ENCODE results near the gene GCFC2.

The GCFC2 gene

GRCh38 chr2:75637568-75637967 lies 73.1 kb downstream of the GCFC2 start:
- DNase-seq (ENCODE audit: low read depth) = no peak
- no peak overlapping the region for H3K4me3 ChIP-seq (ENCODE audit: control insufficient read depth, low read depth, low read length)
- no peak for TF ChIP-seq CTCF (IDR thresholded peaks at IDR 0.05; ENCODE audit: control insufficient read depth, insufficient read depth, low read depth, low read length, missing control alignments)

GRCh38 chr2:75634945-75635344 lies 75.8 kb downstream of the GCFC2 start:
- TF ChIP-seq CTCF (IDR thresholded peaks at IDR 0.05; ENCODE audit: control insufficient read depth, insufficient read depth, low read depth, low read length, missing control alignments) = no peak
- no peak for DNase-seq (ENCODE audit: low read depth)
- H3K4me3 ChIP-seq (ENCODE audit: control insufficient read depth, low read depth, low read length) = no peak overlapping the region

GRCh38 chr2:75633620-75634019 lies 77.1 kb downstream of the GCFC2 start:
- H3K4me3 ChIP-seq (ENCODE audit: control insufficient read depth, low read depth, low read length) = no peak overlapping the region
- DNase-seq (ENCODE audit: low read depth) = no peak
- TF ChIP-seq CTCF (IDR thresholded peaks at IDR 0.05; ENCODE audit: control insufficient read depth, insufficient read depth, low read depth, low read length, missing control alignments) = no peak

- DNase-seq (ENCODE audit: low read depth) = no peak
- no peak for TF ChIP-seq CTCF (IDR thresholded peaks at IDR 0.05; ENCODE audit: control insufficient read depth, insufficient read depth, low read depth, low read length, missing control alignments)
- no peak overlapping the region for H3K4me3 ChIP-seq (ENCODE audit: control insufficient read depth, low read depth, low read length)
Observed at GRCh38 chr2:75632813-75633212, 77.9 kb downstream of the GCFC2 start.

GRCh38 chr2:75632091-75632701 lies 78.5 kb downstream of the GCFC2 start:
- DNase-seq (ENCODE audit: low read depth) = peak; percentile 31
- TF ChIP-seq CTCF (IDR thresholded peaks at IDR 0.05; ENCODE audit: control insufficient read depth, insufficient read depth, low read depth, low read length, missing control alignments) = no peak
- no peak overlapping the region for H3K4me3 ChIP-seq (ENCODE audit: control insufficient read depth, low read depth, low read length)

- no peak for DNase-seq (ENCODE audit: low read depth)
- TF ChIP-seq CTCF (IDR thresholded peaks at IDR 0.05; ENCODE audit: control insufficient read depth, insufficient read depth, low read depth, low read length, missing control alignments) = peak; percentile 98
- H3K4me3 ChIP-seq (ENCODE audit: control insufficient read depth, low read depth, low read length) = no peak overlapping the region
Observed at GRCh38 chr2:75627902-75628504, 82.7 kb downstream of the GCFC2 start.
